PC-9 (cell line): Measurements from ENCODE around the gene PLXNA3. TPM values are rescaled to one million over a fixed set of nuclear protein-coding genes. Genes with fewer than 3 reads are reported as not detected.

Experiments used
- BruUV-seq: library from RNA; stranded (reverse); fragments of 400-500 nt; replicated peaks from 2 replicates; lab custom pipeline; 2021; lab: Mats Ljungman, UMichigan
- CTCF ChIA-PET: fragments of 300-600 bp; sonication (Branson Sonifier 250); formaldehyde crosslinking; loops from one replicate; lab custom pipeline; 2022; ENCODE audit warnings: antibody characterized with exemption; lab: Charles Lee
- POLR2A ChIA-PET: fragments of 300-600 bp; sonication (Branson Sonifier 250); formaldehyde crosslinking; loops from one replicate; lab custom pipeline; 2022; ENCODE audit warnings: antibody characterized with exemption; ENCODE audit not compliant: unreplicated experiment; lab: Charles Lee
- DNase-seq, 2 experiments: peaks; one replicate each; pipeline versions ENCODE4 v3.0.0 to v3.0.0-alpha.2; 2015 to 2022; ENCODE audit warnings: mixed read lengths in 1 of 2
- H2AFZ ChIP-seq: fragments of 200-600 bp; sonication (generic); 2 replicates; pipeline ENCODE4 v1.8.1; 2017; ENCODE audit warnings: antibody characterized with exemption
- H3F3A ChIP-seq: fragments of 200-600 bp; sonication (generic); 2 replicates; pipeline ENCODE4 v1.8.1; 2017; ENCODE audit warnings: antibody characterized with exemption, mild to moderate bottlenecking, low read depth; ENCODE audit not compliant: insufficient read depth
- H3K27ac ChIP-seq: fragments of 200-600 bp; sonication (generic); 2 replicates; pipeline ENCODE4 v1.6.1; 2016; ENCODE audit warnings: mixed run types
- H3K27me3 ChIP-seq: fragments of 200-600 bp; sonication (generic); 2 replicates; pipeline ENCODE4 v1.6.1; 2016; ENCODE audit warnings: low read depth, mixed run types; ENCODE audit not compliant: insufficient read depth
- H3K36me3 ChIP-seq: fragments of 200-600 bp; sonication (generic); 2 replicates; pipeline ENCODE4 v1.6.1; 2016; ENCODE audit warnings: low read depth, mixed run types
- H3K4me1 ChIP-seq: fragments of 200-600 bp; sonication (generic); replicated peaks from 2 replicates; pipeline ENCODE4 v1.6.1; 2016; ENCODE audit warnings: mixed run types; ENCODE audit not compliant: insufficient read depth
- H3K4me2 ChIP-seq: fragments of 200-600 bp; sonication (generic); 2 replicates; pipeline ENCODE4 v1.6.1; 2017; ENCODE audit warnings: mixed run types
- H3K4me3 ChIP-seq: fragments of 200-600 bp; sonication (generic); 2 replicates; pipeline ENCODE4 v1.6.1; 2016; ENCODE audit warnings: mixed run types
- H3K79me2 ChIP-seq: fragments of 200-600 bp; sonication (generic); 2 replicates; pipeline ENCODE4 v1.6.1; 2017; ENCODE audit warnings: low read depth, mixed run types
- H3K9me2 ChIP-seq: fragments of 200-600 bp; sonication (generic); 2 replicates; pipeline ENCODE4 v1.8.1; 2017; ENCODE audit warnings: mild to moderate bottlenecking; ENCODE audit not compliant: insufficient read depth
- H3K9me3 ChIP-seq: fragments of 200-600 bp; sonication (generic); 2 replicates; pipeline ENCODE4 v1.8.1; 2016; ENCODE audit warnings: low read depth; ENCODE audit not compliant: insufficient read depth
- H4K20me1 ChIP-seq: fragments of 200-600 bp; sonication (generic); 2 replicates; pipeline ENCODE4 v1.8.1; 2017; ENCODE audit not compliant: insufficient read depth
- CTCF ChIP-seq: fragments of 200-600 bp; sonication (generic); conservative IDR thresholded peaks from 2 replicates; pipeline ENCODE4 v1.6.1; 2017; ENCODE audit warnings: mixed run types, antibody characterized with exemption, mild to moderate bottlenecking, moderate library complexity
- EZH2 ChIP-seq: fragments of 200-600 bp; sonication (generic); IDR thresholded peaks from 2 replicates; pipeline ENCODE4 v1.8.0; 2017; ENCODE audit warnings: antibody characterized with exemption, low read depth
- intact Hi-C: fragments of 100-400 bp; cut with micrococcal nuclease; formaldehyde crosslinking; loops from one replicate; pipeline ENCODE4 v1.10.0; 2022; ENCODE audit not compliant: unreplicated experiment
- total RNA-seq: library from RNA; stranded (reverse); gene quantifications from 2 replicates; pipeline ENCODE4 v1.2.3, GENCODE V29; 2021

Gene PLXNA3
- total RNA-seq, 1 experiment from 2014 or later, result 124 TPM

- Histone ChIP-seq H3K79me2 (no peaks in the 10 kb centered on the region), H2AFZ (no peak overlapping the region), H4K20me1 (no peaks in the 10 kb centered on the region), H3K36me3 (no peaks in the 10 kb centered on the region), H3K9me3 (no peaks in the 10 kb centered on the region), H3K4me3 (no peak overlapping the region), H3K4me1 (no peaks in the 10 kb centered on the region), H3F3A (peaks cover 8% of the 10 kb centered on the region; the same call in 1 of the 2 replicates), H3K27ac (no peak overlapping the region), H3K4me2 (no peak overlapping the region), H3K9me2 (no peaks in the 10 kb centered on the region), H3K27me3 (no peaks in the 10 kb centered on the region)
- ChIA-PET CTCF (no interaction called here), POLR2A (interaction anchor here (0.6 kb wide), 1 partner anchor 11 kb away, joined by 8 read pairs; no protein-coding TSS in a partner anchor)
- TF ChIP-seq EZH2 (no peak), CTCF (no peak)
- BruUV-seq, result no TSS peak
- no peak for DNase-seq
- intact Hi-C loops, result no loop called here
These were observed 5.3 kb upstream of the PLXNA3 start for GRCh38 chrX:154452823-154453222.

GRCh38 chrX:154457491-154458115 is 478 bp upstream of the PLXNA3 start:
- TF ChIP-seq EZH2, result no peak
- no peak for TF ChIP-seq CTCF
- CTCF ChIA-PET, result interaction anchor here (1.0 kb wide), 1 partner anchor 84 kb away, joined by 6 read pairs; no protein-coding TSS in a partner anchor
- peak; percentile 68 to 80 for DNase-seq
- Histone ChIP-seq H4K20me1 (no peaks in the 10 kb centered on the region), H3K36me3 (no peaks in the 10 kb centered on the region), H3K4me2 (peak overlapping the region; percentile 69), H3K27ac (no peak overlapping the region), H3F3A (peaks cover 8% of the 10 kb centered on the region; the same call in 1 of the 2 replicates), H3K27me3 (no peaks in the 10 kb centered on the region), H3K4me1 (peaks cover 5% of the 10 kb centered on the region), H2AFZ (no peak overlapping the region), H3K4me3 (peak overlapping the region; percentile 66; the same call in 1 of the 2 replicates), H3K9me3 (no peaks in the 10 kb centered on the region), H3K9me2 (no peaks in the 10 kb centered on the region), H3K79me2 (peaks cover 6% of the 10 kb centered on the region; the same call in 1 of the 2 replicates)
- BruUV-seq, result no TSS peak
- POLR2A ChIA-PET, result interaction anchor here (0.7 to 1.2 kb wide), 3 partner anchors 15 to 27 kb away, joined by 3 to 9 read pairs (median 6); partner anchors contain the start of gene LAGE3
- intact Hi-C loops, result loop anchor here (2.0 to 5.0 kb wide), 3 partner anchors 27 to 60 kb away; partner anchors contain the start of genes DNASE1L1 and RPL10

GRCh38 chrX:154458954-154459778 is 1.1 kb downstream of the PLXNA3 start:
- POLR2A ChIA-PET, result interaction anchor here (0.5 to 1.0 kb wide), 6 partner anchors 17 to 1518 kb away, joined by 3 to 7 read pairs (median 4); partner anchors contain the start of genes DNASE1L1 and IKBKG
- H3K9me2 ChIP-seq, result no peaks in the 10 kb centered on the region
- peak; percentile 59 to 67 for DNase-seq
- H3F3A ChIP-seq, result peaks cover 8% of the 10 kb centered on the region; the same call in 1 of the 2 replicates
- H3K4me1 ChIP-seq, result peaks cover 5% of the 10 kb centered on the region
- H3K4me3 ChIP-seq, result peak overlapping the region; percentile 66
- intact Hi-C loops, result loop anchor here (2.0 to 5.0 kb wide), 3 partner anchors 26 to 62 kb away; partner anchors contain the start of genes DNASE1L1 and RPL10
- CTCF ChIA-PET, result interaction anchor here (0.6 kb wide), 1 partner anchor 88 kb away, joined by 3 read pairs; no protein-coding TSS in a partner anchor
- H3K79me2 ChIP-seq, result peaks cover 6% of the 10 kb centered on the region; the same call in 1 of the 2 replicates
- H3K4me2 ChIP-seq, result peak overlapping the region; percentile 82
- no peak overlapping the region for H3K27ac ChIP-seq
- BruUV-seq, result no TSS peak
- H3K36me3 ChIP-seq, result no peaks in the 10 kb centered on the region
- H4K20me1 ChIP-seq, result no peaks in the 10 kb centered on the region
- H3K9me3 ChIP-seq, result no peaks in the 10 kb centered on the region
- no peak overlapping the region for H2AFZ ChIP-seq
- no peaks in the 10 kb centered on the region for H3K27me3 ChIP-seq
- TF ChIP-seq CTCF, result no peak
- no peak for TF ChIP-seq EZH2
